Testis (tissue), 2 donors: ENCODE measurements around the gene C6orf58.

ENCODE experiments used
- CTCF ChIP-seq, 3 experiments: fragments of 450-650 bp in 2 of 3; fragments of 200-600 bp in 1 of 3; sonication (generic) in 1 of 3; IDR thresholded peaks; one replicate each; pipeline ENCODE4 v1.5.1; 2016 to 2019; ENCODE audit warnings: antibody characterized with exemption in 3 of 3, mild to moderate bottlenecking in 2 of 3, moderate library complexity in 1 of 3
- POLR2A ChIP-seq: fragments of 450-650 bp; IDR thresholded peaks from one replicate; pipeline ENCODE4 v1.6.1; 2017; ENCODE audit warnings: antibody characterized with exemption, mild to moderate bottlenecking, moderate library complexity

GRCh38 chr6:127586372-127586771 lies 9.4 kb downstream of the C6orf58 start:
- TF ChIP-seq CTCF (IDR thresholded peaks at IDR 0.05), result no peak
- TF ChIP-seq POLR2A, result no peak
